Esophagus mucosa (tissue), 1 donor: ENCODE data around the gene SLC4A8. TPM values are rescaled to one million over a fixed set of nuclear protein-coding genes. Genes with fewer than 3 reads are reported as not detected.
"Not testable (repeated sequence)": the region's sequence is repeated elsewhere in the genome, so short reads cannot be mapped to it uniquely, and the experiment has no call there.

Source experiments
- ATAC-seq: fragments of 200-7000 bp; cut with Tn5 transposase; one replicate; pipeline ENCODE4 v1.9.1; 2020
- total RNA-seq: library from RNA; stranded (reverse); gene quantifications from one replicate; pipeline ENCODE4 v1.2.4, GENCODE V29; 2023
- donor health status: DM: yes; HTN: yes; CAD: no.

Gene SLC4A8
- total RNA-seq, 1 donor from 2014 or later = 0.20 TPM

DNA sequence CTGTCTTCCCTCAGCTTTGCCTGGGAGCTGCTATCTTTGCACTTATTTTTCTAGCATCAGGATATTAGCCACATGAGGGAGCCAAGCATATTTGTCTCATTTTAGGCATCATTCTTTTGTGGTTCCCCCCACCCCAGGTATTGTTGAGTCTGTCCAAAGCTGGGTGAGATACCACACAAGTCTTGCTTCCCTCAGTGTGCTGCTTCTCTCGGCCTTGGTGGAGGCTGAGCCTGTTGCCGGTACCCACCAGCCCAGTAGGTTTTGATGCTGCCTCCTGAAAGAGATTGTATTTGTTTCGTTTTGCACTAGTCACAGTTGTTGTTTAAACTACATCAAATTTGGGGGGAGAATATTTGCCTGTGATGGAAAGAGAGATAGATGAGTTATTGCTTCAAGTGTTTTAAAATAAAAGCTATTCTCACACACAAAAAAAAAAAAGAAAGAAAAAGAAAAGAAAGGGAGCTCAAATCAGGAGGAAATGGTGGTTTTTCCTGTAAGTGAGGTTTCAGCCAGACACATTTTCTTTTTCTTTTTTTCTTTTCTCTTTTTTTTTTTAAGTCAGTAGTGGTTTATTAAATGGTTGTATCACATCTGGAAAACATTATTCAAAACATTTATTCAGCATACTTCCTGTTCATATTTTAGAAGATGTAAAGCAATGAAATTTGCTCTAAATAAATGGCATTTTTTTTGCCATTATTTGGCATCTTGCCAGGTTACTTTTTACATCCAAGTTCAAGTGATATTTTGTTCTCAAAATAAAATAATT, 58.5 kb downstream of the SLC4A8 start:
- no peak for ATAC-seq

DNA sequence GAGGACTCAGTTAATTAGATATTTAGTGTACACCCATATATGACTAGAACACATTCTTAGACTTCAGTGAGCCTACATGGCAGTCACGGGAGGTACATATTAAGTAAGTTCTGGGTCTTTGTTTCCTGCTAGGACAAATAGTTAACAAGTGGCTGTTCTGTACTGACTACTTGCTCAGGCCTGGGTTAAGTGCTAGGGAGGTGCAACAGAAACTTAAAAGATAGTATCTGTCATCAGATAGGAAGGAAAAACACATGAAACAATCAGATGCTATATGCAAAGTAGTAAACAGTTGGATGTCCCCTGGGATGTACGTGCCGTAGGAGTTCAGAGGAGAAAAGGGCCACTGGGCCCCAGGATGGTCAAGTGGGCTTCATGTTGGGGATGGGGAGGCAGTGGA, 59.5 kb downstream of the SLC4A8 start:
- ATAC-seq = no peak

- no peak for ATAC-seq
Measured at GRCh38 chr12:51488281-51488680, 63.6 kb downstream of the SLC4A8 start.

DNA sequence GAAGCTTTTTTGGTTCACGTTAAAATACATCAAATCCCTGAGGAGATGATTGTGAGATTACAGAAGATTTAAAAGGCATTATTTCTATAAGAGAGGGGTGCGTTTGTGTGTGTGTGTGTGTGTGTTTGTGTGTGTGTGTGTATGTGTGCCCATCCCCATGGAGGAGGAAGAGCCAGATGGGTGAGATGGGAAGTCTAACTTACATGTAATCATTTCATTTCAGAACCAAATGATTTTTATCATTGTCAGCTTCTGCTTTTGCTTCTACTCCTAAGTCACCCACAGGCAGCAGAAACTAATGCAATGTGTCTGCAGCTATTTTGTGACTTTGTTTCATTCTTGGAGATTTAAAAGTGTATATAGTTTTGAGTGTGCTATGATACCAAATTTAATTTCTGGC, 68.7 kb downstream of the SLC4A8 start:
- no peak for ATAC-seq

- no peak for ATAC-seq
Measured at GRCh38 chr12:51496895-51497294, 72.3 kb downstream of the SLC4A8 start.

GRCh38 chr12:51504851-51505250, 80.2 kb downstream of the SLC4A8 start:
- no peak for ATAC-seq

- no peak for ATAC-seq
Measured at GRCh38 chr12:51505360-51506105, 80.9 kb downstream of the SLC4A8 start.

GRCh38 chr12:51507178-51507577, 82.5 kb downstream of the SLC4A8 start:
- ATAC-seq = no peak

- no peak for ATAC-seq
Measured at GRCh38 chr12:51508285-51508684, 83.7 kb downstream of the SLC4A8 start.

GRCh38 chr12:51511546-51512260, 87.1 kb downstream of the SLC4A8 start:
- ATAC-seq = no peak

DNA sequence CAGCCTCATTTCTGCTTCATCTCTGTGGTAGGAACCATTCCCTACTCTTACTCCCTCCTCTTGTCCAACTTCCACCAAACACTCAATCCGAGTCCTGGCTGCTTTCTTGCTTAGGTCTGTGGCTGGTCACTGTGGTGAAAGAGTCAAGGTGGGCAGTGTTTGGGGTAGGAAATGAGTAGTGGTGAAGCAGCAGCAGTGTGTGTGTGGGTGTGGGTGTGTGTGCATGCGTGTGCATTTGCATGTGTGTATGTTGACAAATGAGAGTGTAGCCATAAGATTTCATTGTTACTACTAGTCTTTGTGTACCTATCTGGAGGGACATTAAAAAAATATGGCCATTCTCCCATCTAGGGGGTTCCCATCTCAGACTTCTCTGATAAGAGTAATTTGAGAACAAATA, 87.8 kb downstream of the SLC4A8 start:
- no peak for ATAC-seq

GRCh38 chr12:51515037-51515436, 90.4 kb downstream of the SLC4A8 start:
- not testable (repeated sequence) for ATAC-seq

DNA sequence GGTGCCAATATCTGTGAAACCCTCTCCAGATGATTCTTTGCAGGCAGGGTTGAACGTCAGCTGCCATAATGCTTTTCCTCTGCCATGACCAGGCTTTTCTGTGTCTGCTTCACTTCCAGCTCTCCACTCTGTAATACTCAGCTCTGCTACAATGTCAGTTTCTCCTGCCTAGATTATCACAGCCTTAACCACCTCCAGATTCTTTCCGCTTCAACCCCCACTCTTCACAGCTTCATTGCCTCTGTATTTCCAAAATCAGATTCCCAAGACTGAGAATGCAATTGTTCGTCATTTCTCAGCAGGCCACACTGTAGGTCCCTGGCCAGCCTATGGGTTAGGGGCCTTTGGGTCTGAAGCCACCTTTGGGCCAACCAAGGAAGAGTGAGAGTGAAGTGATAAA, 92.7 kb downstream of the SLC4A8 start:
- no peak for ATAC-seq

GRCh38 chr12:51517800-51518199, 93.2 kb downstream of the SLC4A8 start:
- ATAC-seq = no peak

GRCh38 chr12:51519755-51520154, 95.1 kb downstream of the SLC4A8 start:
- ATAC-seq = no peak

GRCh38 chr12:51520576-51521325, 96.1 kb downstream of the SLC4A8 start:
- no peak for ATAC-seq

DNA sequence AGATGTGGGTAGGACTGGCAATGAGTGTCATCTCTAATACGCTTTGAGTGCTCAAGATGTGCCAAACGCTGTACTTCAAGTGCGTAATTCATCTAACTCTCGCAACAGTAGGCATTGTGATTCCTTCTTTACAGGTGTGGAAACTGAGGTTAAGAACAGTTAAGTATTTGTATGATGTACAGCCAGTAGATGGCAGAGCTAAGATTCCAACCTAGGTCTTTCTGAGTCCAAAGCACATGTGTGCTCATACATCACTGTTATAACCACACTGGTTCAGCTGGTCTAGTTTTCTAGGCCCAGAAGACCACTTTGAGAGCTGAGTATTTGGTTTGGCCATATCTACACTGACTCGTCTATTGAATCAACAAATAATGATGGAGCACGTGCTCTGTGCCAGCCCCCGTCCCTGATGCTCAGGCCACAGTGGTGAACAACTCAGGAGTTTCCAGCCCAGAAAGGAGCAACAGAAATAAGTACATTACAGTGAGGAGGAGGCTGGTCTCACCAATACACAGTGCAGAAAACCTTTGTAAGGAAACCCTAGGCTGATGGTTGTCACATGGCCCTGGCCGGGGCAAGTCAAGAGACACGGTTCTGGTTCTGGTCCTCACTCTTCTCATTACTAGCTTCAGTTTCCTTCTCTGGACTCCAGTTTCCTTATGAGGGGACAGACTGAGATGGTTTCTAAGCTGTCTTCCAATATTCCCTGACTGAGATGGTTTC, 97.1 kb downstream of the SLC4A8 start:
- peak; percentile 45 for ATAC-seq

GRCh38 chr12:51522696-51523095, 98.1 kb downstream of the SLC4A8 start:
- ATAC-seq = no peak

DNA sequence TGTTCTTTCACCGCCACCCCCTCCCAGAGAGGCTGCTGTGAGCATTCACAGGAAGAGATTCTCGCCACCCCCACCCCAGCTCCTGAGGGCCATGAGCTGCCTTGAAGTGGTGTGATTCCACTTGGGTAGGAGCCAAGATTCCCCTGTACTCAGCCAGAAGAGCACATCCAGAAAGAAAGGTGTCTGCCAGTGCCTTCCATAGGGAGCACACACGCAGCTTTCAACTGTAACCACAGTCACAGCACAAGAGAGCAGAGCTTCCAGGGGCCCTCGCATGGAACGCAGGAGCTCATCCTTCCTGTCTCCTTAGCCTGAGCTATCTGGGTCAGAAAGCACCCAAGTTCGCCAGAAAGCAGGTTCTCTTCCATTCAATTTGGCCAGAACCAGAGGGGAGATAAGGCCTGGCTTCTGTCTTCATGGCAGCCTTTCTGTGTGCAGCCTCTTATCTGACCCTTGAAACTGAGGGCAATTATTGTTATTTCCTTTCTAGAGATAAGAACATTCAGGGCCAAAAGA, 99.8 kb downstream of the SLC4A8 start:
- no peak for ATAC-seq

GRCh38 chr12:51525518-51525917, 100.9 kb downstream of the SLC4A8 start:
- no peak for ATAC-seq

GRCh38 chr12:51527966-51528365, 103.3 kb downstream of the SLC4A8 start:
- ATAC-seq = no peak
